ENCODE data around the gene CSH2. TPM values are rescaled to one million over a fixed set of nuclear protein-coding genes. Genes with fewer than 3 reads are reported as not detected.
A peak's percentile ranks its signal among the peaks of the same experiment; 100 is the strongest.
"Not testable (repeated sequence)": the region's sequence is repeated elsewhere in the genome, so short reads cannot be mapped to it uniquely, and the experiment has no call there.

Gene CSH2
- total and polyA plus RNA-seq, 4 experiments from 2014 or later: not detected

GRCh38 chr17:63845509-63845908 lies 28.0 kb downstream of the CSH2 start:
- no peak overlapping the region for H3K4me3 Mint-ChIP-seq
- no peaks in the 10 kb centered on the region for H3K27me3 Mint-ChIP-seq
- ChIA-PET POLR2A (ENCODE audit: partially characterized antibody) (interaction anchor here (3.0 to 8.8 kb wide), 2 partner anchors 17 to 71 kb away, joined by 66 to 104 read pairs; partner anchors contain the start of genes CCDC47, DDX42, FTSJ3 and PSMC5), CTCF (ENCODE audit: partially characterized antibody) (no interaction called here)
- H3K9me3 ChIP-seq (ENCODE audit: control insufficient read depth in 1 of 2, low read length in 2 of 2): no peaks in the 10 kb centered on the region
- DNase-seq: no peak
- intact Hi-C loops (cut with micrococcal nuclease): loop anchor here (10.0 kb wide), 1 partner anchor 659 kb away; the partner anchor contains the start of genes CEP95 and DDX5
- H3K36me3 Mint-ChIP-seq: peaks cover 0 to 12% of the 10 kb centered on the region in 2 donors
- peak overlapping the region in 1 of 7 donors; percentile 1 for H3K27ac Mint-ChIP-seq
- no peaks in the 10 kb centered on the region for H3K27me3 ChIP-seq (ENCODE audit: insufficient read depth, low read length)
- peaks cover 21 to 52% (median 33%) of the 10 kb centered on the region in 4 donors for H3K4me1 Mint-ChIP-seq
- H3K9me3 Mint-ChIP-seq: peaks cover 0 to 2% (median 0%) of the 10 kb centered on the region in 8 donors
- peaks cover 33% of the 10 kb centered on the region for H3K4me1 ChIP-seq (ENCODE audit: insufficient read depth, low read length)
- H3K36me3 ChIP-seq (ENCODE audit: insufficient read depth, low read length): no peaks in the 10 kb centered on the region
- no peak overlapping the region for H3K27ac ChIP-seq (ENCODE audit: low read depth, low read length)
- H3K4me3 ChIP-seq (ENCODE audit: low read length in 2 of 2): no peak overlapping the region

- Histone ChIP-seq H3K36me3 (ENCODE audit: insufficient read depth, low read length) (no peaks in the 10 kb centered on the region), H3K9me3 (ENCODE audit: control insufficient read depth in 1 of 2, low read length in 2 of 2) (no peaks in the 10 kb centered on the region), H3K27me3 (ENCODE audit: insufficient read depth, low read length) (no peaks in the 10 kb centered on the region), H3K4me1 (ENCODE audit: insufficient read depth, low read length) (peaks cover 47% of the 10 kb centered on the region), H3K4me3 (ENCODE audit: low read length in 2 of 2) (peak overlapping the region in 1 of 2 donors; percentile 42), H3K27ac (ENCODE audit: low read depth, low read length) (peak overlapping the region; percentile 84)
- intact Hi-C loops (cut with micrococcal nuclease): loop anchor here (1.0 to 10.0 kb wide), 7 partner anchors 17 to 661 kb away; partner anchors contain the start of genes CCDC47, CEP95, DCAF7 and DDX5
- Mint-ChIP-seq H3K4me3 (peak overlapping the region; percentile 82 to 88 (median 86)), H3K27me3 (no peaks in the 10 kb centered on the region), H3K4me1 (peaks cover 24 to 56% (median 38%) of the 10 kb centered on the region in 4 donors), H3K9me3 (peaks cover 0 to 2% (median 0%) of the 10 kb centered on the region in 8 donors), H3K27ac (peak overlapping the region; percentile 87 to 95 (median 92)), H3K36me3 (peaks cover 0 to 13% of the 10 kb centered on the region in 2 donors)
- POLR2A ChIA-PET (ENCODE audit: partially characterized antibody): interaction anchor here (0.6 to 8.8 kb wide), 13 partner anchors 14 to 661 kb away, joined by 3 to 104 read pairs (median 9); partner anchors contain the start of genes CCDC47, DDX42, FTSJ3 and LIMD2
- CTCF ChIA-PET (ENCODE audit: partially characterized antibody): interaction anchor here (0.6 to 2.6 kb wide), 8 partner anchors 9 to 413 kb away, joined by 3 to 16 read pairs (median 3); partner anchors contain the start of genes CCDC47 and DDX42
- no peak for DNase-seq
Measured at GRCh38 chr17:63843910-63844677, 29.4 kb downstream of the CSH2 start.

DNA sequence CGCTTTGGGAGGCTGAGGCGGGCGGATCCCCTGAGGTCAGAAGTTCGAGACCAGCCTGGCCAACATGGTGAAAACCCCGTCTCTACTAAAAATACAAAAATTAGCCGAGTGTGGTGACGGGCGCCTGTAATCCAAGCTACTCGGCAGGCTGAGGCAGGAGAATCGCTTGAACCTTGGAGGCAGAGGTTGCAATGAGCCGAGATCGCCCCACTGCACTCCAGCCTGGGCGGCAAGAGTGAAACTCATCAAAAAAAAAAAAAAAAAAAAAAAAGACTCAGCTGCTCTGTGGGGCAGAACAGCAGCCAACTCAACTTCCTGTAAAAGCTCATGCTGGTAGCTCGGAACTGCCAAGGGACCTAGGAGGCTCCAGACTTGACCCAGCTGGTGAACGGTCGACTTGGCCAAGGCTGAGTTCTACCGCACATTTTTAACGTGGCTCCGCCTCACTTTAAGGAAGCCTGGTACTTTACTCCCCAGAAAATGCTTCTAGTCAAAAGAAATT lies 30.0 kb downstream of the CSH2 start:
- not testable (repeated sequence) for H3K9me3 Mint-ChIP-seq; H3K27me3 ChIP-seq (ENCODE audit: insufficient read depth, low read length); H3K27me3 Mint-ChIP-seq; H3K9me3 ChIP-seq (ENCODE audit: control insufficient read depth in 1 of 2, low read length in 2 of 2); H3K36me3 ChIP-seq (ENCODE audit: insufficient read depth, low read length)
- H3K4me1 Mint-ChIP-seq: peaks cover 22 to 57% (median 37%) of the 10 kb centered on the region in 4 donors
- H3K4me3 Mint-ChIP-seq: peak overlapping the region; percentile 82 to 88 (median 86)
- peak overlapping the region; percentile 87 to 95 (median 92) for H3K27ac Mint-ChIP-seq
- Histone ChIP-seq H3K4me3 (ENCODE audit: low read length in 2 of 2) (peak overlapping the region; percentile 42 to 72), H3K4me1 (ENCODE audit: insufficient read depth, low read length) (peaks cover 48% of the 10 kb centered on the region), H3K27ac (ENCODE audit: low read depth, low read length) (peak overlapping the region; percentile 84)
- DNase-seq: peak in 2 of 5 donors; percentile 31 to 57
- peaks cover 0 to 15% of the 10 kb centered on the region in 2 donors for H3K36me3 Mint-ChIP-seq
- intact Hi-C loops (cut with micrococcal nuclease): loop anchor here (1.0 to 10.0 kb wide), 7 partner anchors 16 to 661 kb away; partner anchors contain the start of genes CCDC47, CEP95, DCAF7 and DDX5
- CTCF ChIA-PET (ENCODE audit: partially characterized antibody): interaction anchor here (0.6 to 2.6 kb wide), 9 partner anchors 9 to 413 kb away, joined by 3 to 16 read pairs (median 3); partner anchors contain the start of genes CCDC47, DDX42 and PSMC5
- POLR2A ChIA-PET (ENCODE audit: partially characterized antibody): interaction anchor here (0.6 to 8.8 kb wide), 18 partner anchors 14 to 662 kb away, joined by 3 to 104 read pairs (median 4); partner anchors contain the start of genes CCDC47, DDX42, FTSJ3 and LIMD2

DNA sequence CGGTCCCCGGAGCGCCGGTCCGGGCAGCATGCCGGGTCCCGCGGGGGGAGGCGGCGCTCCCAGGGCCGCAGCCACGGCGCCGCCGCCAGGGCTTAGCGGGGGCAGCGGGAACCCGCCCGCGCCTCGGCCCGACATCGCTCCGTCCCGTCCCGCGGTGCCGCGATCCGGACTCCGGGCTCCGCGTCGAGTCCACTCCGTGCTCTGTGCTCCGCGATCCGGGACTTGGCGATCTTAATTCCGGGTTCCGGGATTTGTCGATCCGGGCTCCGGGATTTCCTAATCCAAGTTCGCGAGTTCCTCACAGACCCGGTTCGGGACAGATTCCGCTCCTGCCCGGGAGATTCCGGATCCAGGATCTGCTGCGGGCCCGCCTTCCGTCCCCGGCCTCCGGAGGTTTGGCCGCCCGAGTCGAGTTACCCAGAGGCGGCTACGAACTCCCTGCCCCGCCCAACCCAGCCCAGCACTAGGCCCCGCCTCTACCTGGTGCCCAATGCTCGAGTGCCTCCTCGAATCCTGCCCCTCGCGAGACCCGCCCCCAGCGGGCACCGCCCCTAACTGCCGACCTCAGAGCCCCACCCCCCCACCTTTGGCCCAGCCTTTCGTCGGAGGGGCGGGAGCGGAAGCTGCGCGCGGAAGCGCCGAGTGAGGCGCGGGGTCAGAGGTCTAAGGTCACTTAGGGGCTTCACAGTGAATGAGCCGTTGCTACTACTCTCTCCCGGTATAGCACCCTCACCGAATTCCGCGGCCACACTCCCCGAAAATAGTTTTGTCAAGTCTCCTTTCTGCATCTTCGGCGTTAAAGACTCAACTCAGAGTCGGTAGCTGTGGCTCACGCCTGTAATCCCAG lies 30.7 kb downstream of the CSH2 start, which contains the start of gene SMARCD2:
Gene SMARCD2 (minus strand): TSS at position 146 of the 847 bp plus-strand sequence. CDS start 11 bp downstream, at position 135.
- DNase-seq: peak; percentile 97 to 98 (median 98)
- H3K4me1 ChIP-seq (ENCODE audit: insufficient read depth, low read length): peaks cover 48% of the 10 kb centered on the region
- no peaks in the 10 kb centered on the region for H3K27me3 Mint-ChIP-seq
- no peaks in the 10 kb centered on the region for H3K9me3 Mint-ChIP-seq
- peaks cover 17 to 57% (median 35%) of the 10 kb centered on the region in 4 donors for H3K4me1 Mint-ChIP-seq
- H3K27ac Mint-ChIP-seq: peak within 1 kb of the TSS; percentile 87 to 96 (median 95)
- CTCF ChIA-PET (ENCODE audit: partially characterized antibody): interaction anchor here (0.8 to 2.6 kb wide), 7 partner anchors 8 to 412 kb away, joined by 3 to 16 read pairs (median 3); partner anchors contain the start of genes CCDC47, DDX42 and PSMC5
- H3K4me3 Mint-ChIP-seq: peak within 1 kb of the TSS; percentile 86 to 97 (median 94)
- no peaks in the 10 kb centered on the region for H3K27me3 ChIP-seq (ENCODE audit: insufficient read depth, low read length)
- H3K9me3 ChIP-seq (ENCODE audit: control insufficient read depth in 1 of 2, low read length in 2 of 2): no peaks in the 10 kb centered on the region
- no peaks in the 10 kb centered on the region for H3K36me3 ChIP-seq (ENCODE audit: insufficient read depth, low read length)
- intact Hi-C loops (cut with micrococcal nuclease): loop anchor here (1.0 to 10.0 kb wide), 7 partner anchors 15 to 662 kb away; partner anchors contain the start of genes CCDC47, CEP95, DCAF7 and DDX5
- POLR2A ChIA-PET (ENCODE audit: partially characterized antibody): interaction anchor here (0.7 to 8.8 kb wide), 17 partner anchors 14 to 663 kb away, joined by 3 to 104 read pairs (median 4); partner anchors contain the start of genes CCDC47, DDX42, FTSJ3 and LIMD2
- H3K27ac ChIP-seq (ENCODE audit: low read depth, low read length): peak within 1 kb of the TSS; percentile 84
- peak within 1 kb of the TSS; percentile 58 to 72 for H3K4me3 ChIP-seq (ENCODE audit: low read length in 2 of 2)
- H3K36me3 Mint-ChIP-seq: peaks cover 0 to 16% of the 10 kb centered on the region in 2 donors

- POLR2A ChIA-PET (ENCODE audit: partially characterized antibody): interaction anchor here (0.6 to 8.8 kb wide), 10 partner anchors 9 to 664 kb away, joined by 3 to 93 read pairs (median 6); partner anchors contain the start of genes CCDC47, CEP95, DDX42 and DDX5
- H3K4me3 Mint-ChIP-seq: peak overlapping the region; percentile 85 to 97 (median 94)
- H3K36me3 ChIP-seq (ENCODE audit: insufficient read depth, low read length): no peaks in the 10 kb centered on the region
- peak overlapping the region; percentile 58 to 72 for H3K4me3 ChIP-seq (ENCODE audit: low read length in 2 of 2)
- peaks cover 17 to 56% (median 35%) of the 10 kb centered on the region in 4 donors for H3K4me1 Mint-ChIP-seq
- no peaks in the 10 kb centered on the region for H3K27me3 Mint-ChIP-seq
- H3K4me1 ChIP-seq (ENCODE audit: insufficient read depth, low read length): peaks cover 51% of the 10 kb centered on the region
- H3K9me3 Mint-ChIP-seq: no peaks in the 10 kb centered on the region
- no peaks in the 10 kb centered on the region for H3K27me3 ChIP-seq (ENCODE audit: insufficient read depth, low read length)
- DNase-seq: peak in 1 of 5 donors; percentile 62
- H3K9me3 ChIP-seq (ENCODE audit: control insufficient read depth in 1 of 2, low read length in 2 of 2): no peaks in the 10 kb centered on the region
- peak overlapping the region; percentile 85 to 96 (median 93) for H3K27ac Mint-ChIP-seq
- H3K27ac ChIP-seq (ENCODE audit: low read depth, low read length): peak overlapping the region; percentile 84
- H3K36me3 Mint-ChIP-seq: peaks cover 0 to 17% of the 10 kb centered on the region in 2 donors
- intact Hi-C loops (cut with micrococcal nuclease): loop anchor here (2.0 to 10.0 kb wide), 3 partner anchors 143 to 663 kb away; partner anchors contain the start of genes CEP95, DDX5 and MAP3K3
- CTCF ChIA-PET (ENCODE audit: partially characterized antibody): interaction anchor here (1.1 to 4.8 kb wide), 3 partner anchors 11 to 132 kb away, joined by 3 to 21 read pairs (median 7); no protein-coding TSS in a partner anchor
Measured at GRCh38 chr17:63842173-63842539, 31.3 kb downstream of the CSH2 start.

Measured in CD4-positive, alpha-beta memory T cell (primary cell).